Measurements from ENCODE around the gene PRKCH. TPM values are rescaled to one million over a fixed set of nuclear protein-coding genes. Genes with fewer than 3 reads are reported as not detected.
A peak's percentile ranks its signal among the peaks of the same experiment; 100 is the strongest.

Gene PRKCH
- total RNA-seq, 1 donor: 3.3 TPM

DNA sequence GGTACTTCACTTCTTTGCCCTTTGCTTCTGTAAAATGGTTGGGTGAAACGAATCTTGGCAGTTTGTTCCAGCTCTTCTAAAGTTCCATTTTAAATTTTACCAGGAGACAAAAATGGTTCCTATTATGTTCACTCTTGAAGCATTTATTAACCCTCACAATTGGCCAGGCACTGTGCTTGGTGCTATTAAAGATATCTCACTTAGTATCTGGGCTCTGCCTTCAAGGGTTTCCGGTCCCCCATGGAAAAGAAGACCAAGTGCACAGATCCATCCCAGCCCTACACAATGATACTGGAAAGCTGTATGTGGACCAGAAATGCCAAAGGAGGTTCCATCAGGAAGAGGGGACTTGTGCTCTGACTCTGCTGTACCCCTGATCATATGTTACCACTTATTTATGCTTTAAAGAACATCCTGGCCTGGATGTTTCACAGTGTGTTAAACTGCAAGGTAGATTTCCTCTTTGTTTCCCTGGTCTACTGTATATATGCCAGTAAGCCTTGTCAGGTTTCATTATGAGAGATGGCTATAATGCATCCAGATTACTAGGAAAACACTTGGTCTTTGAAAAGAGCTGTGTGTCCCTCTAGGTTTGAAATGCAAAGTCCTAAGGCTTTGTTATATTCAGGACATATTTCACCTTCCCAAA is 154.8 kb downstream of the PRKCH start:
- Histone ChIP-seq H3K4me1 (ENCODE audit: insufficient read depth, low read length) (peaks cover 77% of the 10 kb centered on the region), H3K4me3 (ENCODE audit: insufficient read depth, low read length) (no peak overlapping the region), H3K36me3 (ENCODE audit: insufficient read depth, low read length) (no peaks in the 10 kb centered on the region), H3K4me2 (ENCODE audit: insufficient read depth, low read length) (peak overlapping the region; percentile 28), H3K27me3 (ENCODE audit: insufficient read depth, low read length) (no peaks in the 10 kb centered on the region), H3K27ac (ENCODE audit: low read depth, low read length) (peak overlapping the region; percentile 95), H3K9me3 (ENCODE audit: low read depth, low read length) (no peaks in the 10 kb centered on the region), H4K20me1 (ENCODE audit: insufficient read depth, low read length) (no peaks in the 10 kb centered on the region), H3K79me2 (ENCODE audit: insufficient read depth, low read length) (peaks cover 28% of the 10 kb centered on the region), H2AFZ (ENCODE audit: low read length) (no peak overlapping the region)
- DNase-seq (ENCODE audit: insufficient read length, low spot score, missing footprints): no peak
- TF ChIP-seq, protein P1, sequence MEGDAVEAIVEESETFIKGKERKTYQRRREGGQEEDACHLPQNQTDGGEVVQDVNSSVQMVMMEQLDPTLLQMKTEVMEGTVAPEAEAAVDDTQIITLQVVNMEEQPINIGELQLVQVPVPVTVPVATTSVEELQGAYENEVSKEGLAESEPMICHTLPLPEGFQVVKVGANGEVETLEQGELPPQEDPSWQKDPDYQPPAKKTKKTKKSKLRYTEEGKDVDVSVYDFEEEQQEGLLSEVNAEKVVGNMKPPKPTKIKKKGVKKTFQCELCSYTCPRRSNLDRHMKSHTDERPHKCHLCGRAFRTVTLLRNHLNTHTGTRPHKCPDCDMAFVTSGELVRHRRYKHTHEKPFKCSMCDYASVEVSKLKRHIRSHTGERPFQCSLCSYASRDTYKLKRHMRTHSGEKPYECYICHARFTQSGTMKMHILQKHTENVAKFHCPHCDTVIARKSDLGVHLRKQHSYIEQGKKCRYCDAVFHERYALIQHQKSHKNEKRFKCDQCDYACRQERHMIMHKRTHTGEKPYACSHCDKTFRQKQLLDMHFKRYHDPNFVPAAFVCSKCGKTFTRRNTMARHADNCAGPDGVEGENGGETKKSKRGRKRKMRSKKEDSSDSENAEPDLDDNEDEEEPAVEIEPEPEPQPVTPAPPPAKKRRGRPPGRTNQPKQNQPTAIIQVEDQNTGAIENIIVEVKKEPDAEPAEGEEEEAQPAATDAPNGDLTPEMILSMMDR (IDR thresholded peaks at IDR 0.05; ENCODE audit: extremely low read depth, low read depth, low read length): no peak

DNA sequence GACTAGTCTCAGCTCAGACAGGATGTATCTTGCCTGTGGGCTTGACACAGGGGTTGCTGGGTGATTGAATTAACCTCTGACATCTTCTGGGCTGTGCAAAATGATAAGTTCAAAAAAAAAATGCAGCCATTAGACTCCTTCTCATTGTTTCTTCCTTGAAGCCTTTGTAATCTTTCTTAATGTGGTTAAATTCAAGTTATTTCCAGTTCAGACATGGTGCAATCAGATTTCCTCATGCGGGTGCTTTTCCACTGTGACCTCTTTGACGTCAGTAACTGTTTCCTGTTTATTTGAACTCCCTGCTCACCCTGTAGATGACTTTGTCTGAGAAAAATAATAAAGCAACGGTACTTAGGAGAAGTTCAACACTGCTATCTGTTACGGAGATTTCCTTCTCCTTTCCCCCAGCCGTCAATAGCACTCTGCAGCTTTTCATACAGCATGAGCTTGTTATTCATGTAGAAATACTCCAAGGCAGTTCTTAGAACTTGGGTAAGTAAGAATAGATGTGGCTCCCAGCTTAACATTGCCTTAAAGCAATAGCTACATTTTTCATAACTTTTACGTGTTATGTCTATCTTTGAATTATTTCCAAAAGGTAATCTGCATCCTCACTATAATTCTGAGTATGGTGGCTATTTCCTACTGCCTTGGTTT is 155.5 kb downstream of the PRKCH start:
- Histone ChIP-seq H2AFZ (ENCODE audit: low read length) (no peak overlapping the region), H4K20me1 (ENCODE audit: insufficient read depth, low read length) (no peaks in the 10 kb centered on the region), H3K79me2 (ENCODE audit: insufficient read depth, low read length) (peaks cover 27% of the 10 kb centered on the region), H3K4me1 (ENCODE audit: insufficient read depth, low read length) (peaks cover 70% of the 10 kb centered on the region), H3K27me3 (ENCODE audit: insufficient read depth, low read length) (no peaks in the 10 kb centered on the region), H3K4me2 (ENCODE audit: insufficient read depth, low read length) (peak overlapping the region; percentile 61), H3K4me3 (ENCODE audit: insufficient read depth, low read length) (peak overlapping the region; percentile 21), H3K27ac (ENCODE audit: low read depth, low read length) (peak overlapping the region; percentile 95), H3K9me3 (ENCODE audit: low read depth, low read length) (no peaks in the 10 kb centered on the region), H3K36me3 (ENCODE audit: insufficient read depth, low read length) (no peaks in the 10 kb centered on the region)
- DNase-seq (ENCODE audit: insufficient read length, low spot score, missing footprints): peak; percentile 82
- TF ChIP-seq, protein P1 (IDR thresholded peaks at IDR 0.05; ENCODE audit: extremely low read depth, low read depth, low read length): no peak

DNA sequence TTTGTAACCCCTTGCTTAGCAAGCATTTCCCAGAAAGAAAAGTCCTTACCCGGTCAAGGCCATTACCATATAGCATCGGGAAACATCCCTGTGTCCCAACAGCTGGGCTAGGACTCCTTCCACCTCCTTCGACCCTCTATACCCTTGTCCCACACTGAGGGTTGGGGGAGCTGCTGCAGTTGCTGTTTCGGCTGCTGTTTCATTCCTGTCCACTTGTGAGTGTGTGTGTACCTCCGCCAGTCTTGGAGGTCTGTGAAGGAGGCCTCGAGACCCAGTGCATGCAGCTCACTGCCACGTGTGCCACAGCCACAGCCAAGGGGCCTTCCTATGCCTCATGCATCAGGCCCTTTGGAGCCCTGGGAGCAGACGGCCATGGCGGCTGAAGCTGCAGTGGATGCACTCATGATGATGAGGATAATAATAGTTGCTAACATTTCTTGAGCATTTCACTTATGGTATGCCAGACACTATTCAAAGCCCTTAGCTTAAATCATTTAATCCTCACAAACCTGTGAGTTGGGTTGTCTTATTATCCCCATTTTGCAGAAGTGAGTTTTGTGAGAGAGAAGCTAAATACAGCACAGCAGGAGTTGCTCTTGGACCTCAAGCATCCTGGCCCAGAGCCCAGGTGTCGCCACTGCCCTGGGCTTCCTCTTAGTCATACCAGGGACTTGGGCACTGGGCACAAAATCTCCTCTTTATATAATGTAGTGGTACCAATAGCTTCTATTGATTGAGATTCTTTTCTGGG is 156.5 kb downstream of the PRKCH start:
- peak overlapping the region; percentile 61 for H3K4me2 ChIP-seq (ENCODE audit: insufficient read depth, low read length)
- peaks cover 25% of the 10 kb centered on the region for H3K79me2 ChIP-seq (ENCODE audit: insufficient read depth, low read length)
- no peaks in the 10 kb centered on the region for H3K9me3 ChIP-seq (ENCODE audit: low read depth, low read length)
- no peaks in the 10 kb centered on the region for H3K27me3 ChIP-seq (ENCODE audit: insufficient read depth, low read length)
- DNase-seq (ENCODE audit: insufficient read length, low spot score, missing footprints): no peak
- no peaks in the 10 kb centered on the region for H3K36me3 ChIP-seq (ENCODE audit: insufficient read depth, low read length)
- TF ChIP-seq, protein P1 (IDR thresholded peaks at IDR 0.05; ENCODE audit: extremely low read depth, low read depth, low read length): no peak
- no peak overlapping the region for H3K4me3 ChIP-seq (ENCODE audit: insufficient read depth, low read length)
- no peaks in the 10 kb centered on the region for H4K20me1 ChIP-seq (ENCODE audit: insufficient read depth, low read length)
- peaks cover 64% of the 10 kb centered on the region for H3K4me1 ChIP-seq (ENCODE audit: insufficient read depth, low read length)
- no peak overlapping the region for H2AFZ ChIP-seq (ENCODE audit: low read length)
- H3K27ac ChIP-seq (ENCODE audit: low read depth, low read length): peak overlapping the region; percentile 95
